ENCODE data around the gene KRT73. TPM values are rescaled to one million over a fixed set of nuclear protein-coding genes. Genes with fewer than 3 reads are reported as not detected.
A peak's percentile ranks its signal among the peaks of the same experiment; 100 is the strongest.

The KRT73 gene
- total RNA-seq, 1 experiment from 2014 or later = not detected

- Histone ChIP-seq H3K9me3 (ENCODE audit: control insufficient read depth, low read depth, low read length) (no peaks in the 10 kb centered on the region), H3K4me1 (ENCODE audit: insufficient read depth, low read length) (no peaks in the 10 kb centered on the region), H4K91ac (ENCODE audit: insufficient read length, low read depth, low read length) (no peak overlapping the region), H2AFZ (ENCODE audit: low read length) (no peak overlapping the region), H3K9ac (ENCODE audit: extremely low read depth, insufficient read length, low read length) (no peak overlapping the region), H3K27ac (ENCODE audit: insufficient read length, low read depth, low read length) (no peak overlapping the region), H4K5ac (ENCODE audit: insufficient read length, low read depth, low read length) (no peak overlapping the region), H2BK20ac (ENCODE audit: low read depth, low read length, poor library complexity, severe bottlenecking) (no peak overlapping the region), H3K4me2 (ENCODE audit: insufficient read depth, insufficient read length, low read length) (no peak overlapping the region), H3K4ac (ENCODE audit: low read depth, low read length) (no peak overlapping the region), H3K23me2 (ENCODE audit: insufficient read length, low read depth, low read length, poor library complexity, severe bottlenecking) (no peaks in the 10 kb centered on the region), H3K79me2 (ENCODE audit: insufficient read depth, low read length) (no peaks in the 10 kb centered on the region), H2AK5ac (ENCODE audit: insufficient read length, low read length) (no peak overlapping the region), H3K56ac (ENCODE audit: insufficient read length, low read depth, low read length) (no peak overlapping the region), H3K79me1 (ENCODE audit: insufficient read depth, low read depth, low read length, poor library complexity, severe bottlenecking) (no peaks in the 10 kb centered on the region), H3K23ac (ENCODE audit: insufficient read length, low read depth, low read length) (no peak overlapping the region), H4K20me1 (ENCODE audit: control insufficient read depth, insufficient read depth, insufficient read length) (no peaks in the 10 kb centered on the region), H2BK15ac (ENCODE audit: low read depth, low read length) (no peak overlapping the region), H3T11ph (ENCODE audit: low read length) (no peak overlapping the region), H2BK120ac (ENCODE audit: low read depth, low read length, poor library complexity, severe bottlenecking) (no peak overlapping the region), H4K8ac (replicated peaks; ENCODE audit: insufficient read length, low read depth, low read length) (no peak overlapping the region), H3K27me3 (ENCODE audit: insufficient read depth, low read length) (no peaks in the 10 kb centered on the region), H3K14ac (ENCODE audit: insufficient read depth, low read length) (no peak overlapping the region), H2BK12ac (ENCODE audit: insufficient read length, low read depth, low read length) (no peak overlapping the region), H2BK5ac (ENCODE audit: insufficient read length, low read length) (no peak overlapping the region), H3K18ac (ENCODE audit: insufficient read length, low read depth, low read length) (no peak overlapping the region)
- H3K4me1 Mint-ChIP-seq = peaks cover 2 to 4% of the 10 kb centered on the region in 2 experiments; a peak in 2 of 4 replicates
- H3K9me3 Mint-ChIP-seq = no peaks in the 10 kb centered on the region
- no peak for TF ChIP-seq CTCF (conservative IDR thresholded peaks at IDR 0.05)
- H3K27me3 Mint-ChIP-seq (ENCODE audit: low read depth) = peaks cover 32% of the 10 kb centered on the region
- no peaks in the 10 kb centered on the region for H3K36me3 Mint-ChIP-seq (ENCODE audit: insufficient read depth in 1 of 3, low read depth in 3 of 3)
- no peak overlapping the region for H3K4me3 Mint-ChIP-seq
- DNase-seq = peak; percentile 14
- no peak overlapping the region for H3K27ac Mint-ChIP-seq
- WGBS (ENCODE audit: extremely low coverage, insufficient read length, low lambda C conversion rate) = no CpG with 5 or more reads among the region's 6 CpGs
Measured at GRCh38 chr12:52615208-52615868, 3.0 kb downstream of the KRT73 start.
